B cell (primary cell): ENCODE data around the gene TRIM29. TPM values are rescaled to one million over a fixed set of nuclear protein-coding genes. Genes with fewer than 3 reads are reported as not detected.

Experiments used
- ATAC-seq: fragments of 200-7000 bp; cut with Tn5 transposase; one replicate; pipeline ENCODE4 v1.10.0; 2021; ENCODE audit warnings: low read depth, mild to moderate bottlenecking, moderate number of reproducible peaks, moderate library complexity
- CTCF ChIA-PET: fragments of 350-600 bp; sonication (Branson Sonifier 250); formaldehyde crosslinking; loops from one replicate; lab custom pipeline; 2021; ENCODE audit warnings: antibody characterized with exemption, inconsistent platforms; lab: Charles Lee
- POLR2A ChIA-PET: fragments of 350-600 bp; sonication (Branson Sonifier 250); formaldehyde crosslinking; loops from one replicate; lab custom pipeline; 2021; ENCODE audit warnings: antibody characterized with exemption; lab: Charles Lee
- DNase-seq: peaks from one replicate; pipeline ENCODE4 v3.0.0; 2013
- H2AFZ ChIP-seq: 2 replicates; pipeline ENCODE4 v1.6.1; 2012; ENCODE audit warnings: mild to moderate bottlenecking, low read depth, low read length; ENCODE audit not compliant: insufficient read depth, poor library complexity, severe bottlenecking
- H3K27ac ChIP-seq, 2 donors: 1 replicate in 1 of 2; 2 replicates in 1 of 2; pipeline ENCODE4 v1.5.1; 2012 to 2013; ENCODE audit warnings: low read length in 2 of 2, mild to moderate bottlenecking in 2 of 2, moderate library complexity in 1 of 2
- H3K27me3 ChIP-seq, 4 experiments: fragments of 200-600 bp in 1 of 4; sonication (generic) in 1 of 4; replicated peaks in 1 of 4; 1 replicate in 2 of 4; 2 replicates in 2 of 4; pipeline versions ENCODE4 v1.6.1 to v1.7.0; 2013 to 2016; ENCODE audit warnings: low read length in 3 of 4, mild to moderate bottlenecking in 2 of 4, mixed read lengths in 1 of 4, moderate library complexity in 1 of 4; ENCODE audit not compliant: insufficient read depth in 4 of 4, control insufficient read depth in 3 of 4; ENCODE audit errors: control extremely low read depth in 1 of 4
- H3K36me3 ChIP-seq, 2 experiments: replicated peaks in 1 of 2; 1 replicate in 1 of 2; 2 replicates in 1 of 2; pipeline versions ENCODE4 v1.6.1 to v1.7.1; 2013; ENCODE audit warnings: low read length in 1 of 2; ENCODE audit not compliant: insufficient read depth in 2 of 2, control insufficient read depth in 1 of 2; ENCODE audit errors: control extremely low read depth in 1 of 2, extremely low read depth in 1 of 2
- H3K4me1 ChIP-seq, 2 donors: fragments of 200-600 bp in 1 of 2; sonication (generic) in 1 of 2; 1 replicate in 1 of 2; 2 replicates in 1 of 2; pipeline versions ENCODE4 v1.5.1 to v1.6.1; 2013 to 2017; ENCODE audit warnings: low read length in 2 of 2; ENCODE audit not compliant: control insufficient read depth in 2 of 2, insufficient read depth in 2 of 2
- H3K4me2 ChIP-seq: replicated peaks from 2 replicates; pipeline ENCODE3; 2012; ENCODE audit warnings: mild to moderate bottlenecking, low read depth, low read length; ENCODE audit not compliant: poor library complexity, severe bottlenecking
- H3K4me3 ChIP-seq, 5 experiments: fragments of 200-600 bp in 1 of 5; sonication (generic) in 1 of 5; 1 replicate in 3 of 5; 2 replicates in 2 of 5; pipeline versions ENCODE4 v1.5.1 to v1.7.0; 2011 to 2016; ENCODE audit warnings: low read length in 4 of 5, mild to moderate bottlenecking in 4 of 5, low read depth in 2 of 5, control low read depth in 1 of 5, moderate library complexity in 1 of 5; ENCODE audit not compliant: insufficient read depth in 1 of 5; ENCODE audit errors: control extremely low read depth in 1 of 5, extremely low read depth in 1 of 5
- H3K79me2 ChIP-seq: fragments of 200-600 bp; sonication (generic); one replicate; pipeline ENCODE4 v1.6.0; 2016; ENCODE audit warnings: low read length; ENCODE audit not compliant: control insufficient read depth, insufficient read depth
- H3K9ac ChIP-seq: fragments of 200-600 bp; sonication (generic); 2 replicates; pipeline ENCODE4 v1.6.1; 2017; ENCODE audit warnings: mild to moderate bottlenecking, low read length, moderate library complexity
- H3K9me3 ChIP-seq, 3 donors: one replicate each; pipeline versions ENCODE4 v1.6.1 to v1.7.1; 2013; ENCODE audit warnings: low read length in 2 of 3; ENCODE audit not compliant: control insufficient read depth in 2 of 3, insufficient read depth in 1 of 3; ENCODE audit errors: control extremely low read depth in 1 of 3
- H4K20me1 ChIP-seq: 2 replicates; pipeline ENCODE4 v1.6.0; 2012; ENCODE audit warnings: mild to moderate bottlenecking, low read length; ENCODE audit not compliant: insufficient read depth, control insufficient read depth, poor library complexity, severe bottlenecking
- H3K27ac Mint-ChIP-seq: one replicate; pipeline ENCODE4 v1.8.0; 2021; ENCODE audit warnings: mixed read lengths
- H3K27me3 Mint-ChIP-seq: one replicate; pipeline ENCODE4 v1.8.0; 2021; ENCODE audit warnings: mixed read lengths
- H3K4me1 Mint-ChIP-seq: one replicate; pipeline ENCODE4 v1.8.0; 2021; ENCODE audit warnings: mixed read lengths
- H3K4me3 Mint-ChIP-seq: one replicate; pipeline ENCODE4 v1.8.0; 2021; ENCODE audit warnings: mixed read lengths
- H3K9me3 Mint-ChIP-seq: one replicate; pipeline ENCODE4 v1.8.0; 2022; ENCODE audit warnings: mixed read lengths; ENCODE audit not compliant: insufficient read depth
- CTCF ChIP-seq: fragments of 200-600 bp; IDR thresholded peaks from one replicate; pipeline ENCODE4 v1.8.0; 2022; ENCODE audit warnings: antibody characterized with exemption, mild to moderate bottlenecking
- EZH2 ChIP-seq: IDR thresholded peaks from 2 replicates; pipeline ENCODE4 v1.6.1; 2012; ENCODE audit warnings: borderline replicate concordance, low read depth, mild to moderate bottlenecking, moderate library complexity, low read length; ENCODE audit not compliant: insufficient read depth, poor library complexity, severe bottlenecking
- WGBS: methylation state at CpG from one replicate; pipeline ENCODE4 v1.1.5; 2013; ENCODE audit warnings: missing lambda C conversion rate; ENCODE audit not compliant: insufficient coverage; 5-methylcytosine and 5-hydroxymethylcytosine counted together
- intact Hi-C: fragments of 100-400 bp; cut with micrococcal nuclease; formaldehyde crosslinking; loops from one replicate; pipeline ENCODE4 v1.10.0; 2022
- polyA plus RNA-seq: library from polyadenylated mRNA; depleted of rRNA; stranded (reverse); fragments of >200 nt; gene quantifications from 2 replicates; pipeline ENCODE4 v1.2.3, GENCODE V29; 2012
- total RNA-seq, 2 donors: library from RNA; stranded (reverse); fragments of 120-200 nt in 1 of 2; gene quantifications; 1 replicate in 1 of 2; 2 replicates in 1 of 2; pipeline versions ENCODE4 v1.2.3 to v1.2.4, GENCODE V29; 2013 to 2022

Gene TRIM29
- total and polyA plus RNA-seq, 2 donors (not counting 1 experiment from before 2014, with no cell fraction given), result not detected

GRCh38 chr11:120115272-120116000, 22.5 kb downstream of the TRIM29 start:
- Histone ChIP-seq H3K27ac (no peak overlapping the region), H3K79me2 (no peaks in the 10 kb centered on the region), H3K9me3 (no peaks in the 10 kb centered on the region), H3K36me3 (no peaks in the 10 kb centered on the region), H3K4me3 (no peak overlapping the region), H3K9ac (no peak overlapping the region), H3K4me2 (no peak overlapping the region), H3K27me3 (no peaks in the 10 kb centered on the region), H2AFZ (no peak overlapping the region), H4K20me1 (no peaks in the 10 kb centered on the region), H3K4me1 (no peaks in the 10 kb centered on the region)
- Mint-ChIP-seq H3K4me1 (no peaks in the 10 kb centered on the region), H3K27ac (no peak overlapping the region), H3K9me3 (no peaks in the 10 kb centered on the region), H3K4me3 (no peak overlapping the region), H3K27me3 (peaks cover 22% of the 10 kb centered on the region)
- DNase-seq, result no peak
- TF ChIP-seq EZH2 (no peak), CTCF (no peak)
- intact Hi-C loops, result no loop called here
- ChIA-PET CTCF (no interaction called here), POLR2A (no interaction called here)
- WGBS, result 73% methylated on average over 18 of the region's 20 CpGs
- ATAC-seq, result no peak

GRCh38 chr11:120112174-120112796, 25.6 kb downstream of the TRIM29 start:
- Histone ChIP-seq H3K27me3 (peaks cover 0 to 11% (median 0%) of the 10 kb centered on the region in 4 experiments), H3K36me3 (no peaks in the 10 kb centered on the region), H3K4me2 (no peak overlapping the region), H4K20me1 (no peaks in the 10 kb centered on the region), H3K27ac (no peak overlapping the region), H2AFZ (no peak overlapping the region), H3K9me3 (no peaks in the 10 kb centered on the region), H3K4me1 (no peaks in the 10 kb centered on the region), H3K4me3 (no peak overlapping the region), H3K9ac (no peak overlapping the region), H3K79me2 (no peaks in the 10 kb centered on the region)
- ChIA-PET POLR2A (no interaction called here), CTCF (interaction anchor here (0.6 kb wide), 1 partner anchor 690 kb away, joined by 3 read pairs; no protein-coding TSS in a partner anchor)
- Mint-ChIP-seq H3K27ac (no peak overlapping the region), H3K9me3 (no peaks in the 10 kb centered on the region), H3K4me1 (no peaks in the 10 kb centered on the region), H3K4me3 (no peak overlapping the region), H3K27me3 (peaks cover 27% of the 10 kb centered on the region)
- 79% methylated on average over 11 of the region's 15 CpGs for WGBS
- ATAC-seq (no peak), DNase-seq (no peak)
- intact Hi-C loops, result no loop called here
- TF ChIP-seq CTCF (no peak), EZH2 (no peak)
